Stomach (tissue), 9 donors: ENCODE results near the gene NOSTRIN. TPM values are rescaled to one million over a fixed set of nuclear protein-coding genes. Genes with fewer than 3 reads are reported as not detected.
"Not testable (repeated sequence)": the region's sequence is repeated elsewhere in the genome, so short reads cannot be mapped to it uniquely, and the experiment has no call there.

ENCODE experiments used
- DNase-seq, 2 donors: peaks; one replicate each; pipeline versions ENCODE4 v3.0.0 to v3.0.0-alpha.2; 2013 to 2019
- H3K27ac ChIP-seq, 5 donors: fragments of 200-600 bp in 4 of 5; sonication (generic) in 4 of 5; one replicate each; pipeline ENCODE4 v1.5.1; 2013 to 2019; ENCODE audit warnings: mild to moderate bottlenecking in 1 of 5, moderate library complexity in 1 of 5
- H3K27me3 ChIP-seq, 3 donors: fragments of 200-600 bp; sonication (generic); one replicate each; pipeline ENCODE4 v1.5.1; 2017 to 2019; ENCODE audit warnings: mixed run types in 1 of 3
- H3K36me3 ChIP-seq, 4 donors: fragments of 200-600 bp; sonication (generic); 1 replicate in 3 of 4; 2 replicates in 1 of 4; pipeline ENCODE4 v1.5.1; 2016 to 2019
- H3K4me1 ChIP-seq, 4 donors: fragments of 200-600 bp; sonication (generic); one replicate each; pipeline ENCODE4 v1.5.1; 2016 to 2019
- H3K4me3 ChIP-seq, 4 donors: fragments of 200-600 bp; sonication (generic) in 3 of 4; one replicate each; pipeline ENCODE4 v1.5.1; 2016 to 2019; ENCODE audit warnings: mild to moderate bottlenecking in 1 of 4
- H3K9me3 ChIP-seq, 4 donors: fragments of 200-600 bp; sonication (generic); one replicate each; pipeline ENCODE4 v1.5.1; 2016 to 2019
- EP300 ChIP-seq: sonication (generic); formaldehyde crosslinking; IDR thresholded peaks from one replicate; pipeline ENCODE4 v1.6.1; 2017; ENCODE audit warnings: antibody characterized with exemption
- POLR2A ChIP-seq, 4 donors: fragments of 450-650 bp; IDR thresholded peaks; one replicate each; pipeline ENCODE4 v1.6.1; 2016; ENCODE audit warnings: antibody characterized with exemption in 4 of 4, control low read depth in 2 of 4, mild to moderate bottlenecking in 1 of 4, moderate library complexity in 1 of 4
- POLR2AphosphoS5 ChIP-seq, 3 donors: sonication (generic); formaldehyde crosslinking; IDR thresholded peaks; one replicate each; pipeline ENCODE4 v1.6.1; 2016; ENCODE audit warnings: antibody characterized with exemption in 3 of 3
- WGBS, 5 donors: extraction: QIAGEN DNeasy Blood & Tissue Kit in 3 of 5; methylation state at CpG; one replicate each; pipeline versions ENCODE4 v1.1.5 to v1.1.7; 2013 to 2018; 5-methylcytosine and 5-hydroxymethylcytosine counted together
- intact Hi-C: fragments of 100-400 bp; cut with DNase I; formaldehyde crosslinking; loops from one replicate; pipeline ENCODE4 v1.15.1; 2023; ENCODE audit warnings: low total_unique reads
- polyA plus RNA-seq, 3 donors: library from polyadenylated mRNA; stranded (reverse); fragments of 200-250 nt; gene quantifications; one replicate each; pipeline ENCODE4 v1.2.3, GENCODE V29; 2013
- total RNA-seq, 5 donors: library from RNA; depleted of rRNA; stranded (reverse); fragments of >200 nt; gene quantifications; one replicate each; pipeline versions ENCODE4 v1.1.0 to v1.2.3, GENCODE V29; 2014 to 2016
- TF ChIP-seq, protein P1 (sequence below), 7 experiments: fragments of 450-650 bp in 4 of 7; fragments of 200-600 bp in 3 of 7; sonication (generic) in 3 of 7; IDR thresholded peaks; one replicate each; pipeline ENCODE4 v1.5.1; 2016 to 2019; ENCODE audit warnings: antibody characterized with exemption in 7 of 7, control low read depth in 2 of 7, mild to moderate bottlenecking in 1 of 7
- donor health status: healthy with polysubstance abuse.
- donor health status: Bipolar disorder and iron deficiency.
- donor health status: healthy.

NOSTRIN gene
- total and polyA plus RNA-seq, 8 donors = 13.3 to 117 (median 49.4) TPM

- 11 to 12% (median 12%) methylated on average over 3 of the region's 3 CpGs for WGBS, 5 donors
- intact Hi-C loops = no loop called here
- TF ChIP-seq POLR2AphosphoS5 (IDR thresholded peaks at IDR 0.05) = no peak
- TF ChIP-seq, protein P1, sequence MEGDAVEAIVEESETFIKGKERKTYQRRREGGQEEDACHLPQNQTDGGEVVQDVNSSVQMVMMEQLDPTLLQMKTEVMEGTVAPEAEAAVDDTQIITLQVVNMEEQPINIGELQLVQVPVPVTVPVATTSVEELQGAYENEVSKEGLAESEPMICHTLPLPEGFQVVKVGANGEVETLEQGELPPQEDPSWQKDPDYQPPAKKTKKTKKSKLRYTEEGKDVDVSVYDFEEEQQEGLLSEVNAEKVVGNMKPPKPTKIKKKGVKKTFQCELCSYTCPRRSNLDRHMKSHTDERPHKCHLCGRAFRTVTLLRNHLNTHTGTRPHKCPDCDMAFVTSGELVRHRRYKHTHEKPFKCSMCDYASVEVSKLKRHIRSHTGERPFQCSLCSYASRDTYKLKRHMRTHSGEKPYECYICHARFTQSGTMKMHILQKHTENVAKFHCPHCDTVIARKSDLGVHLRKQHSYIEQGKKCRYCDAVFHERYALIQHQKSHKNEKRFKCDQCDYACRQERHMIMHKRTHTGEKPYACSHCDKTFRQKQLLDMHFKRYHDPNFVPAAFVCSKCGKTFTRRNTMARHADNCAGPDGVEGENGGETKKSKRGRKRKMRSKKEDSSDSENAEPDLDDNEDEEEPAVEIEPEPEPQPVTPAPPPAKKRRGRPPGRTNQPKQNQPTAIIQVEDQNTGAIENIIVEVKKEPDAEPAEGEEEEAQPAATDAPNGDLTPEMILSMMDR (IDR thresholded peaks at IDR 0.05) = peak in 5 of 7 experiments; percentile 31 to 63 (median 53)
- DNase-seq = peak in 1 of 2 donors; percentile 81
- Histone ChIP-seq H3K27ac (no peak overlapping the region), H3K27me3 (no peaks in the 10 kb centered on the region), H3K4me1 (peaks cover 10 to 30% (median 17%) of the 10 kb centered on the region in 4 donors), H3K36me3 (peaks cover 6 to 17% (median 7%) of the 10 kb centered on the region in 4 donors), H3K4me3 (no peak overlapping the region), H3K9me3 (no peaks in the 10 kb centered on the region)
Observed at GRCh38 chr2:168758970-168759820, 43.2 kb upstream of the NOSTRIN start.

DNA sequence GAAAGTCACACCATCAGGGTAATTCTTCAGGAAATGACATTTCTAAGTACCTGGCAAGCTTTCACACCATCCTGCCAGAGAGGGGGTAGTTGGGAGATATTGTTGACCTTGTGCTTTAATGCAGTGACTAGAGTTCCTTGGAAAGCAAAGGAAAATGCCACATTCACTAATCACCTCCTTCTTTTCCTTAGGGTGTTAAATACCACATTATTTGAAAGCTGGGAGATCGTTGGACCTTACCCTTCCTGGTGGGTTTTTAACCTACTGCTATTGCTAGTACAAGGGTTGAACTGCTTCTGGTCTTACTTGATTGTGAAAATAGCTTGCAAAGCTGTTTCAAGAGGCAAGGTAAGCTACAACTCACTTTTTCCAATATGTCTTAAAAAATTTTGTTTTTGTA is 37.0 kb upstream of the NOSTRIN start:
- 63 to 81% (median 74%) methylated on average over 1 of the region's 1 CpG for WGBS, 5 donors
- intact Hi-C loops = loop anchor here (10.0 kb wide), 1 partner anchor 421 kb away; no protein-coding TSS in a partner anchor

GRCh38 chr2:168766600-168766999 is 35.8 kb upstream of the NOSTRIN start:
- H3K4me1 ChIP-seq = peaks cover 0 to 15% (median 3%) of the 10 kb centered on the region in 4 donors
- no peak for DNase-seq
- no peak overlapping the region for H3K27ac ChIP-seq
- TF ChIP-seq POLR2A (IDR thresholded peaks at IDR 0.05) (no peak), POLR2AphosphoS5 (IDR thresholded peaks at IDR 0.05) (no peak), EP300 (no peak)
- TF ChIP-seq, protein P1 (IDR thresholded peaks at IDR 0.05) = no peak
- no peaks in the 10 kb centered on the region for H3K9me3 ChIP-seq
- no peaks in the 10 kb centered on the region for H3K27me3 ChIP-seq
- peaks cover 0 to 43% (median 29%) of the 10 kb centered on the region in 4 donors for H3K36me3 ChIP-seq
- intact Hi-C loops = loop anchor here (10.0 kb wide), 1 partner anchor 422 kb away; no protein-coding TSS in a partner anchor
- no peak overlapping the region for H3K4me3 ChIP-seq
- 53 to 75% (median 56%) methylated on average over 2 of the region's 2 CpGs for WGBS, 5 donors

More for the DNA sequence above, 37.0 kb upstream of the NOSTRIN start:
- H3K9me3 ChIP-seq = no peaks in the 10 kb centered on the region
- peaks cover 0 to 40% (median 24%) of the 10 kb centered on the region in 4 donors for H3K36me3 ChIP-seq
- no peak overlapping the region for H3K4me3 ChIP-seq
- TF ChIP-seq EP300 (no peak), POLR2AphosphoS5 (IDR thresholded peaks at IDR 0.05) (no peak), POLR2A (IDR thresholded peaks at IDR 0.05) (no peak)
- TF ChIP-seq, protein P1 (IDR thresholded peaks at IDR 0.05) = no peak
- no peak for DNase-seq
- no peaks in the 10 kb centered on the region for H3K27me3 ChIP-seq
- no peak overlapping the region for H3K27ac ChIP-seq
- peaks cover 0 to 15% (median 3%) of the 10 kb centered on the region in 4 donors for H3K4me1 ChIP-seq

- 32 to 53% (median 37%) methylated on average over 1 of the region's 1 CpG for WGBS, 5 donors
- intact Hi-C loops = loop anchor here (10.0 kb wide), 1 partner anchor 422 kb away; no protein-coding TSS in a partner anchor
Observed at GRCh38 chr2:168767258-168767657, 35.2 kb upstream of the NOSTRIN start.

GRCh38 chr2:168768357-168768756 is 34.1 kb upstream of the NOSTRIN start:
- H3K4me1 ChIP-seq = peaks cover 0 to 15% (median 3%) of the 10 kb centered on the region in 4 donors
- WGBS, 5 donors = 95 to 98% (median 96%) methylated on average over 5 to 6 of the region's 6 CpGs
- not testable (repeated sequence) for H3K27me3 ChIP-seq, H3K27ac ChIP-seq, H3K9me3 ChIP-seq, DNase-seq, H3K4me3 ChIP-seq
- intact Hi-C loops = loop anchor here (10.0 kb wide), 1 partner anchor 424 kb away; no protein-coding TSS in a partner anchor
- peaks cover 0 to 43% (median 29%) of the 10 kb centered on the region in 4 donors for H3K36me3 ChIP-seq

More at GRCh38 chr2:168767258-168767657, 35.2 kb upstream of the NOSTRIN start:
- H3K27me3 ChIP-seq = no peaks in the 10 kb centered on the region
- peaks cover 0 to 43% (median 29%) of the 10 kb centered on the region in 4 donors for H3K36me3 ChIP-seq
- no peak overlapping the region for H3K27ac ChIP-seq
- no peak for TF ChIP-seq POLR2A (IDR thresholded peaks at IDR 0.05)
- TF ChIP-seq, protein P1 (IDR thresholded peaks at IDR 0.05) = no peak
- TF ChIP-seq EP300 = no peak
- no peak for TF ChIP-seq POLR2AphosphoS5 (IDR thresholded peaks at IDR 0.05)
- peaks cover 0 to 15% (median 3%) of the 10 kb centered on the region in 4 donors for H3K4me1 ChIP-seq
- H3K4me3 ChIP-seq = no peak overlapping the region
- no peak for DNase-seq
- H3K9me3 ChIP-seq = no peaks in the 10 kb centered on the region
